ENCODE results near the gene ANKFY1.
"Not testable (repeated sequence)": the region's sequence is repeated elsewhere in the genome, so short reads cannot be mapped to it uniquely, and the experiment has no call there.

ANKFY1 gene

GRCh38 chr17:4194796-4195195 lies 69.0 kb downstream of the ANKFY1 start:
- no peak for DNase-seq (ENCODE audit: extremely low spot score)
- TF ChIP-seq CTCF (IDR thresholded peaks at IDR 0.05; ENCODE audit: control extremely low read depth, extremely low read depth, low read depth, missing control alignments): no peak
- POLR2A ChIA-PET: no interaction called here
- CTCF ChIA-PET: interaction anchor here (1.3 to 2.0 kb wide), 3 partner anchors 28 to 226 kb away, joined by 4 to 5 read pairs (median 4); no protein-coding TSS in a partner anchor

- POLR2A ChIA-PET; DNase-seq (ENCODE audit: extremely low spot score): not testable (repeated sequence)
- CTCF ChIA-PET: interaction anchor here (1.1 kb wide), 1 partner anchor 10 kb away, joined by 4 read pairs; no protein-coding TSS in a partner anchor
Observed at GRCh38 chr17:4190791-4191190, 73.0 kb downstream of the ANKFY1 start.

- ChIA-PET POLR2A (no interaction called here), CTCF (no interaction called here)
- no peak for DNase-seq (ENCODE audit: extremely low spot score)
- no peak for TF ChIP-seq CTCF (IDR thresholded peaks at IDR 0.05; ENCODE audit: control extremely low read depth, extremely low read depth, low read depth, missing control alignments)
Observed at GRCh38 chr17:4189280-4189679, 74.5 kb downstream of the ANKFY1 start.

- CTCF ChIA-PET: interaction anchor here (1.3 kb wide), 1 partner anchor 12 kb away, joined by 8 read pairs; no protein-coding TSS in a partner anchor
- POLR2A ChIA-PET: no interaction called here
- TF ChIP-seq CTCF (IDR thresholded peaks at IDR 0.05; ENCODE audit: control extremely low read depth, extremely low read depth, low read depth, missing control alignments): no peak
- no peak for DNase-seq (ENCODE audit: extremely low spot score)
Observed at GRCh38 chr17:4188076-4188475, 75.7 kb downstream of the ANKFY1 start.

GRCh38 chr17:4187076-4187475 lies 76.7 kb downstream of the ANKFY1 start:
- POLR2A ChIA-PET: no interaction called here
- no peak for DNase-seq (ENCODE audit: extremely low spot score)
- no peak for TF ChIP-seq CTCF (IDR thresholded peaks at IDR 0.05; ENCODE audit: control extremely low read depth, extremely low read depth, low read depth, missing control alignments)
- CTCF ChIA-PET: interaction anchor here (1.3 kb wide), 1 partner anchor 11 kb away, joined by 3 read pairs; no protein-coding TSS in a partner anchor

GRCh38 chr17:4186357-4186881 lies 77.4 kb downstream of the ANKFY1 start:
- ChIA-PET CTCF (interaction anchor here (0.8 to 1.3 kb wide), 2 partner anchors 10 to 14 kb away, joined by 3 read pairs; no protein-coding TSS in a partner anchor), POLR2A (no interaction called here)
- no peak for DNase-seq (ENCODE audit: extremely low spot score)
- no peak for TF ChIP-seq CTCF (IDR thresholded peaks at IDR 0.05; ENCODE audit: control extremely low read depth, extremely low read depth, low read depth, missing control alignments)

GRCh38 chr17:4185656-4186055 lies 78.1 kb downstream of the ANKFY1 start:
- DNase-seq (ENCODE audit: extremely low spot score): no peak
- TF ChIP-seq CTCF (IDR thresholded peaks at IDR 0.05; ENCODE audit: control extremely low read depth, extremely low read depth, low read depth, missing control alignments): no peak
- CTCF ChIA-PET: interaction anchor here (0.8 to 1.3 kb wide), 3 partner anchors 10 to 25 kb away, joined by 3 read pairs; no protein-coding TSS in a partner anchor
- POLR2A ChIA-PET: no interaction called here
